Frontal cortex (tissue), 4 donors: ENCODE results near the gene TMX3. TPM values are rescaled to one million over a fixed set of nuclear protein-coding genes. Genes with fewer than 3 reads are reported as not detected.

ENCODE experiments used
- DNase-seq, 2 donors: peaks; one replicate each; pipeline ENCODE4 v3.0.0; 2012; ENCODE audit warnings: low spot score in 2 of 2
- FAIRE-seq: peaks from 2 replicates; lab custom pipeline; 2012; peaks lifted over from hg19 to GRCh38; lab: Jason Lieb, UNC
- total RNA-seq: library from RNA; depleted of rRNA; stranded (reverse); fragments of >200 nt; gene quantifications from one replicate; pipeline ENCODE4 v1.2.3, GENCODE V29; 2014
- donor health status: control.
- donor health status: control.
- donor health status: control.

TMX3 gene
- total RNA-seq, 1 donor from 2014 or later, result 56.7 TPM

DNA sequence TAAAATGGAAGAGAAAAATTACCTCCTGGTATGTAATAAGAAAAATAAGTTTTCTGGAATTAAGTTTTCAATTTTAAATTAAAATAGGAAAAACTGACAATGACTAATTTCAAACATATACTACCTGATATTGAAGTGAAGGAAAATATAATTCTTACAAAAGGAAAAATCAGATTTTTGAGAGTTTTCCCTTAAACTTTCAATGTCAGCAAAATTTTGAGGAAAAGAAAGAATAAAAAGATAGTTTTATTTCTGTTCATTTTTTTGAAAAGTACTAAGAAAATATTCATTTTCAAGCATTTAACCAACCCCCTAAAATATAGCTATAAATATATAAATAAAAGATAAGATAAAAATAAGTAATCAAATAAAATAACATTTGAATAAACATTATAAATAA lies 87.1 kb downstream of the TMX3 start:
- FAIRE-seq, result peak; percentile 98
- DNase-seq, result no peak

Other genes starting within 250 kb of the TMX3 start
- 12.2 TPM for gene CCDC102B, start 83.0 kb upstream of the TMX3 start, total RNA-seq